ENCODE measurements around the gene PRR5L.

GRCh38 chr11:36273110-36273509 lies 23.0 kb upstream of the PRR5L start:
- TF ChIP-seq POLR2A (IDR thresholded peaks at IDR 0.05; ENCODE audit: low read length) (no peak), GATA1 (IDR thresholded peaks at IDR 0.05; ENCODE audit: low read depth, low read length) (no peak)

Data from erythroblast (primary cell).